Measurements from ENCODE around the gene DES.

Gene DES

DNA sequence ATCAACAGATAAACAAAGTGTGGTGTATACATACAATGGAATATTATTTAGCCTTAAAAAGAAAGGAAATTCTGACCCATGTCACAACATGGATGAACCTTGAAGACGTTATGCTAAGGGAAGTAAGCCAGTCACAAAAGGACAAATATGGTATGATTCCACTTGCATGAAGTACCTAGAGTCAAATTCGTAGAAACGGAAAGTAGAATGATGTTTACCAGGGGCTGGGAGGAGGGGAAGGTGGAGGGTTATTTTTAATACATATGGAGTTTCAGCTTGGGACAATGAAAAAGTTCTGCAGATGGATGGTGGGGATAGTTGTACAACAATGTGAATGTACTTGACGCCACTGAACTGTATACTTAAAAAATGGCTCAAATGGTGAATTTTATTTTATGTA lies 3.3 kb upstream of the DES start:
- H3K4me3 ChIP-seq (ENCODE audit: low read length) = no peak overlapping the region
- no peak for DNase-seq (ENCODE audit: low read depth)
- TF ChIP-seq, protein P1, sequence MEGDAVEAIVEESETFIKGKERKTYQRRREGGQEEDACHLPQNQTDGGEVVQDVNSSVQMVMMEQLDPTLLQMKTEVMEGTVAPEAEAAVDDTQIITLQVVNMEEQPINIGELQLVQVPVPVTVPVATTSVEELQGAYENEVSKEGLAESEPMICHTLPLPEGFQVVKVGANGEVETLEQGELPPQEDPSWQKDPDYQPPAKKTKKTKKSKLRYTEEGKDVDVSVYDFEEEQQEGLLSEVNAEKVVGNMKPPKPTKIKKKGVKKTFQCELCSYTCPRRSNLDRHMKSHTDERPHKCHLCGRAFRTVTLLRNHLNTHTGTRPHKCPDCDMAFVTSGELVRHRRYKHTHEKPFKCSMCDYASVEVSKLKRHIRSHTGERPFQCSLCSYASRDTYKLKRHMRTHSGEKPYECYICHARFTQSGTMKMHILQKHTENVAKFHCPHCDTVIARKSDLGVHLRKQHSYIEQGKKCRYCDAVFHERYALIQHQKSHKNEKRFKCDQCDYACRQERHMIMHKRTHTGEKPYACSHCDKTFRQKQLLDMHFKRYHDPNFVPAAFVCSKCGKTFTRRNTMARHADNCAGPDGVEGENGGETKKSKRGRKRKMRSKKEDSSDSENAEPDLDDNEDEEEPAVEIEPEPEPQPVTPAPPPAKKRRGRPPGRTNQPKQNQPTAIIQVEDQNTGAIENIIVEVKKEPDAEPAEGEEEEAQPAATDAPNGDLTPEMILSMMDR (conservative IDR thresholded peaks at IDR 0.05; ENCODE audit: low read length) = no peak

DNA sequence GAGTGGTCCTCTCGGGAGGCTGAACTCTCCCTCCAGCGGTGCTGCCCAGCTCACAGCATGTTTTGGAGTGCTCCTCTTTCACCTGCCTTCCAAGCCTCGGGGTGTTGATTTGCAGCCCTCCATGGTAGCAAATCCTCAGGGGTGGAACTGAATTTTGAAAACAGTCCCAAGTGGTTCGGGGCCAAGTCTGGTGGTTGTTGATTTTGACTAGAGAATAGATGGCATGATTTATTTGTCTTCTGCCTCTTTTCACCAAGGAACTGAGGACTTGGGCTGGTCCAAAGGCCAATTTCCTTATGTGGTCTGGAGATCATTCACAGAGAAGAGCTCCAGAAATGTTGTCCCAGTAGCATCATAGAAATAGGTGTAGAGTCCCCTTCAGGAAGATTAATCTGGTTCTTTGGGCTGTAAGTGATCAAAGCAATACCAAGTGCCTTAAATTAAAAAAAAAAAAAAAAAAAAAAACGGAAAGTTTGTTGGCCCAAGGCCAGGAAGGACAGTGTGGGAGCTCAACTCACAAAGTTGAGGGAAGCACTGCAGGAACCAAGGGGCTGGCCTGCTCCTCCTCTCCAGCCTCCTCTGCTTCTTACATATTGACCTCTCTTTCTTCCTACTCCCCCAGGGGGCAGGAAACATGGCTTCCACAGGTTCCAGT lies 2.5 kb upstream of the DES start:
- no peak for DNase-seq (ENCODE audit: low read depth)
- no peak overlapping the region for H3K4me3 ChIP-seq (ENCODE audit: low read length)
- TF ChIP-seq, protein P1 (conservative IDR thresholded peaks at IDR 0.05; ENCODE audit: low read length) = no peak

DNA sequence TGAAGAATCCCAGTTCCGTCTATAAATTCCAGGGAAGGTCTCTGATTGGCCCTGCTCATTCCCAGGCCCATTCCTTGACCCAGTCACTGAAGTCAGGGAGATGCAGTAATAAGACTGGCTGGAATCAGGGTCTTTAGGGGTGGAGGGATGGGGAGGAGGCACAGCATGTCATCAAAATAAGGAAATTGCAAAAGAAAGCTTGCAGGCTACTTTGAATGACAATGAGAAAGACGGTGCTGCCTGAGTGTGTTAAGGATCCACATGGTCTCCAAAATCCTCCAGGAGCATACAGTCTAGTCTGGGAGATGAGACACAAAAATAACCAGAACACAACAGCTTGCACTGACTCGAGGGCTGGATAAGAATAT lies 2.0 kb upstream of the DES start:
- TF ChIP-seq, protein P1 (conservative IDR thresholded peaks at IDR 0.05; ENCODE audit: low read length) = no peak
- no peak for DNase-seq (ENCODE audit: low read depth)
- H3K4me3 ChIP-seq (ENCODE audit: low read length) = no peak overlapping the region

DNA sequence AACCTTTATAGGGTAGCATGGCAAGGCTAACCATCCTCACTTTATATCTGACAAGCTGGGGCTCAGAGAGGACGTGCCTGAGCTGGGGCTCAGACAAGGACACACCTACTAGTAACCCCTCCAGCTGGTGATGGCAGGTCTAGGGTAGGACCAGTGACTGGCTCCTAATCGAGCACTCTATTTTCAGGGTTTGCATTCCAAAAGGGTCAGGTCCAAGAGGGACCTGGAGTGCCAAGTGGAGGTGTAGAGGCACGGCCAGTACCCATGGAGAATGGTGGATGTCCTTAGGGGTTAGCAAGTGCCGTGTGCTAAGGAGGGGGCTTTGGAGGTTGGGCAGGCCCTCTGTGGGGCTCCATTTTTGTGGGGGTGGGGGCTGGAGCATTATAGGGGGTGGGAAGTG lies 1.2 kb upstream of the DES start:
- TF ChIP-seq, protein P1 (conservative IDR thresholded peaks at IDR 0.05; ENCODE audit: low read length) = no peak
- DNase-seq (ENCODE audit: low read depth) = no peak
- no peak overlapping the region for H3K4me3 ChIP-seq (ENCODE audit: low read length)

DNA sequence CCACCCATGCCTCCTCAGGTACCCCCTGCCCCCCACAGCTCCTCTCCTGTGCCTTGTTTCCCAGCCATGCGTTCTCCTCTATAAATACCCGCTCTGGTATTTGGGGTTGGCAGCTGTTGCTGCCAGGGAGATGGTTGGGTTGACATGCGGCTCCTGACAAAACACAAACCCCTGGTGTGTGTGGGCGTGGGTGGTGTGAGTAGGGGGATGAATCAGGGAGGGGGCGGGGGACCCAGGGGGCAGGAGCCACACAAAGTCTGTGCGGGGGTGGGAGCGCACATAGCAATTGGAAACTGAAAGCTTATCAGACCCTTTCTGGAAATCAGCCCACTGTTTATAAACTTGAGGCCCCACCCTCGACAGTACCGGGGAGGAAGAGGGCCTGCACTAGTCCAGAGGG lies 803 bp upstream of the DES start:
- TF ChIP-seq, protein P1 (conservative IDR thresholded peaks at IDR 0.05; ENCODE audit: low read length) = no peak
- no peak for DNase-seq (ENCODE audit: low read depth)
- no peak overlapping the region for H3K4me3 ChIP-seq (ENCODE audit: low read length)

DNA sequence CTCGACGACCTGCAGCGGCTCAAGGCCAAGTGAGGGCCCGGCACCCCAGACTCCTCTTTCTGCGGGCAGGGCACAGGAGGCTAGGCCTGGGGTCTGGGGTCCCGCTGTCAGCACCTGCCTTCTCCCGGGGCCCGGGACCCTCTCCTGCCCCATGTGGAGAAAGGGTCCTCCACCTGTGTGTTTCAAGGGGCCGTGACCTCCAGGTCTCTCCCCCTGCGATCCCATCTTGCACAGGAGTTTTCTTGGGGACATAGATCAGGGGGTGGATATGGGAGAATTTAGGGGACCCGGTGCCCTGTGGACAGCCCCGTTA lies 791 bp downstream of the DES start:
- H3K4me3 ChIP-seq (ENCODE audit: low read length) = no peak overlapping the region
- DNase-seq (ENCODE audit: low read depth) = no peak
- TF ChIP-seq, protein P1 (conservative IDR thresholded peaks at IDR 0.05; ENCODE audit: low read length) = no peak

DNA sequence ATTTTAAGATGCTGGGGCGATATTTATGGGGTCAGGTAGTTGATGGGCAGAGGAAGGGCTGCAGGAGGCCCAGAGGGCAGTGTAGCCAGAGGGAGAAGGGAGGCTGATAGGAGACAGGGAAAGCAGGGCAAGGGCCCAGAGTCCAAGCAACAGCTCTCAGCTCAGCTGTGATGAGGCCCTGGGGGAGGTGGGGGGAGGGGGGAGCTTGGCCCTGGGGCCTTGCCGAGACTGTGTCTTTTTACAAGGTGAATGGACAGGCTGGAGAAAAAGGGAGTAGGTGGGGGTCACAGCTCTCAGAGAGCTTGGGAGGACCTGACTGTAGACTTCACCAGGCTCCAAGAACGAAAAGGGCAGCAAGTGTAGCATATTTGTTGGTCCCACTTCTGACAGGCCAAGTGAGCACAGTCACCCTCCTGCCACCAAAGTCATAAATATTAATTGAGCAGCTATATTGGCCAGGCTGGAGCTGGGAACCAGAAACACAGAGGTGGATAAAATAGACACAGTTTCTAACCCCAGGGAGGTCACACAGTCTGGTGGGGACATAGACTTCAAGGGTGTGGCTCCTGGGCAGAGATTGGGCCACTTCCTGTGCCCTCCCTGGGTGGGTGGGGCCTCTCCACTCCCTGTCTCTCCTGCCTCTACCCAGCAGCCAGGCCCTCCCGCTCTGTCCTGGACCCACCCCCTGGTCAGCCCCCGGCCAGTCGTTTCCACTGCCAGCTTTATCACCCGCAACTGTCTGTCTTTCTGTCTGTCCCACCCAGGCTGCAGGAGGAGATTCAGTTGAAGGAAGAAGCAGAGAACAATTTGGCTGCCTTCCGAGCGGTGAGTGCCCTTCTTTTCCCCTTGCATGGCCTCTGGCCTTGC lies 1.4 kb downstream of the DES start:
- DNase-seq (ENCODE audit: low read depth) = no peak
- H3K4me3 ChIP-seq (ENCODE audit: low read length) = no peak overlapping the region
- TF ChIP-seq, protein P1 (conservative IDR thresholded peaks at IDR 0.05; ENCODE audit: low read length) = no peak
